Ovary (tissue), 3 donors: Measurements from ENCODE around the gene SLFN5.

Experiments used
- CTCF ChIP-seq, 3 donors: fragments of 450-650 bp in 2 of 3; fragments of 200-600 bp in 1 of 3; IDR thresholded peaks; one replicate each; pipeline versions ENCODE4 v1.5.1 to v1.8.0; 2016 to 2022; ENCODE audit warnings: antibody characterized with exemption in 3 of 3, mild to moderate bottlenecking in 1 of 3
- EP300 ChIP-seq: sonication (generic); formaldehyde crosslinking; IDR thresholded peaks from one replicate; pipeline ENCODE4 v1.6.1; 2017; ENCODE audit warnings: antibody characterized with exemption
- POLR2A ChIP-seq: fragments of 450-650 bp; IDR thresholded peaks from one replicate; pipeline ENCODE4 v1.6.1; 2017; ENCODE audit warnings: antibody characterized with exemption, mild to moderate bottlenecking, moderate library complexity
- donor health status: DM: no; HTN: no; CAD: no.

GRCh38 chr17:35214631-35215273 lies 28.1 kb upstream of the SLFN5 start:
- TF ChIP-seq POLR2A (no peak), CTCF (IDR thresholded peaks at IDR 0.05) (no peak), EP300 (no peak)
